HG02981 (cell line): ENCODE results near the gene ADGRB2.

Source experiments
- ATAC-seq: cut with Tn5 transposase; IDR thresholded peaks from one replicate; pipeline ENCODE4 v1.9.1; 2021; ENCODE audit warnings: mild to moderate bottlenecking, moderate library complexity; ENCODE audit not compliant: unreplicated experiment

Gene ADGRB2

GRCh38 chr1:31687601-31688000, 76.5 kb downstream of the ADGRB2 start:
- no peak for ATAC-seq

GRCh38 chr1:31685795-31686194, 78.3 kb downstream of the ADGRB2 start:
- no peak for ATAC-seq

GRCh38 chr1:31683997-31684396, 80.1 kb downstream of the ADGRB2 start:
- ATAC-seq: no peak

GRCh38 chr1:31681415-31681814, 82.7 kb downstream of the ADGRB2 start:
- ATAC-seq: no peak

GRCh38 chr1:31679676-31680230, 84.4 kb downstream of the ADGRB2 start:
- ATAC-seq: no peak

GRCh38 chr1:31679091-31679490, 85.0 kb downstream of the ADGRB2 start:
- no peak for ATAC-seq

GRCh38 chr1:31678681-31679080, 85.5 kb downstream of the ADGRB2 start:
- ATAC-seq: no peak

GRCh38 chr1:31677949-31678348, 86.2 kb downstream of the ADGRB2 start:
- no peak for ATAC-seq

GRCh38 chr1:31677401-31677800, 86.7 kb downstream of the ADGRB2 start:
- no peak for ATAC-seq
